AG10803 (cell line): ENCODE results near the gene SPCS1.
A peak's percentile ranks its signal among the peaks of the same experiment; 100 is the strongest.

Experiments used
- DNase-seq: peaks from one replicate; pipeline ENCODE4 v3.0.0; 2010; ENCODE audit warnings: low read depth
- H3K4me3 ChIP-seq: 2 replicates; pipeline ENCODE4 v1.5.1; 2011; ENCODE audit warnings: mild to moderate bottlenecking, low read length, control low read depth
- CTCF ChIP-seq: conservative IDR thresholded peaks from 2 replicates; pipeline ENCODE4 v1.5.1; 2011; ENCODE audit warnings: mild to moderate bottlenecking, low read length, control low read depth, inconsistent platforms

SPCS1 gene

GRCh38 chr3:52685285-52685708, 20.6 kb upstream of the SPCS1 start:
- no peak for TF ChIP-seq CTCF
- peak overlapping the region; percentile 99 for H3K4me3 ChIP-seq

GRCh38 chr3:52685709-52686691, 19.9 kb upstream of the SPCS1 start, which contains the start of the genes GNL3 and PBRM1:
Gene GNL3, plus strand, starts transcription at chr3:52686032. Its CDS starts 61 bp downstream, at chr3:52686093.
Gene PBRM1, minus strand, starts transcription at chr3:52685913.
- no peak for TF ChIP-seq CTCF
- H3K4me3 ChIP-seq, result peak within 1 kb of the TSS; percentile 99
- DNase-seq, result peak; percentile 96

More at GRCh38 chr3:52685285-52685708, 20.6 kb upstream of the SPCS1 start:
- DNase-seq, result no peak

GRCh38 chr3:52688266-52688665, 17.6 kb upstream of the SPCS1 start:
- no peak for DNase-seq
- no peak overlapping the region for H3K4me3 ChIP-seq
- no peak for TF ChIP-seq CTCF

- no peak for TF ChIP-seq CTCF
- no peak overlapping the region for H3K4me3 ChIP-seq
- DNase-seq, result no peak
Measured at GRCh38 chr3:52689151-52689550, 16.8 kb upstream of the SPCS1 start.

GRCh38 chr3:52690560-52690959, 15.3 kb upstream of the SPCS1 start:
- no peak for DNase-seq
- no peak overlapping the region for H3K4me3 ChIP-seq
- TF ChIP-seq CTCF, result no peak

- no peak for TF ChIP-seq CTCF
- peak; percentile 46 for DNase-seq
Measured at GRCh38 chr3:52693071-52693470, 12.8 kb upstream of the SPCS1 start.

More at GRCh38 chr3:52693071-52693470, 12.8 kb upstream of the SPCS1 start:
- no peak overlapping the region for H3K4me3 ChIP-seq
